Nephron (organoid): ENCODE data around the gene HES5.

Experiments used
- H3K27ac Mint-ChIP-seq, 3 experiments: 2 replicates each; pipeline ENCODE4 v1.8.0; 2020; ENCODE audit warnings: mixed read lengths in 3 of 3, mild to moderate bottlenecking in 2 of 3, moderate library complexity in 1 of 3
- H3K27me3 Mint-ChIP-seq: 2 replicates; pipeline ENCODE4 v1.8.0; 2021; ENCODE audit warnings: low read depth, mild to moderate bottlenecking, moderate library complexity, mixed read lengths
- H3K36me3 Mint-ChIP-seq: 2 replicates; pipeline ENCODE4 v1.8.0; 2020; ENCODE audit warnings: low read depth, mixed read lengths
- H3K4me1 Mint-ChIP-seq: 2 replicates; pipeline ENCODE4 v1.8.0; 2020; ENCODE audit warnings: mixed read lengths
- H3K4me3 Mint-ChIP-seq, 3 experiments: 2 replicates each; pipeline ENCODE4 v1.8.0; 2020; ENCODE audit warnings: mild to moderate bottlenecking in 3 of 3, mixed read lengths in 3 of 3, moderate library complexity in 2 of 3
- H3K9me3 Mint-ChIP-seq: 2 replicates; pipeline ENCODE4 v1.8.0; 2020; ENCODE audit warnings: mixed read lengths
- TF ChIP-seq, protein P1 (sequence below), 3 experiments: fragments of 200-600 bp; sonication (generic); IDR thresholded peaks; one replicate each; pipeline ENCODE4 v1.5.0; 2021; ENCODE audit warnings: antibody characterized with exemption in 3 of 3; ENCODE audit not compliant: unreplicated experiment in 3 of 3

Gene HES5

DNA sequence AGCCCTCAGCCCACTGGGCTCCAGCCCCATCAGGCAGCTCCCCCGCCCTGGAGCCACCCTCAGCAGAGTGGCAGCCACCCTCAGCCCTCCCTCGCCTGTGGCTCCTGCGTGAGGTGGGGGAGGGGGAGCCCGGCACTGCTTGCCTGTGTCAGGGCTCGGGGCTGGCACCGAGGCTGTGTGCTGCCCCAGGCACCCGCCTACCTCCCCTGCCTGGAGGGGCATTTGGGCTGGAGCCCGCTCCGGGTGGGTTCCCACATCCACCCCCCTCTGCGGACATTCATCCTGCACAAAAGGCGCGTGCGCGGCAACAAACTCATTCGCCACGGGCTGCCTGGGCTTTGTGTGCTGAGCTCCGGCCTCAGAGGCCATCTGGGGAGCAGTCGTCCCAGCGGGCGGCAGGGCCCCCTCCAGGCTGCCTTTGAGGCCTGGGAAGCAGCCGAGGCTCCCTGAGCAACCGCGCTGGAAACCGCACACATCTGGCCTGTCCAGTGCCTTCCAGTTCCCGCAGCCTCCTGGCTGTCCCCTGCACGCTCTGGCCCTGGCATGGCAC, 13.6 kb upstream of the HES5 start:
- H3K36me3 Mint-ChIP-seq, result no peaks in the 10 kb centered on the region
- TF ChIP-seq, protein P1, sequence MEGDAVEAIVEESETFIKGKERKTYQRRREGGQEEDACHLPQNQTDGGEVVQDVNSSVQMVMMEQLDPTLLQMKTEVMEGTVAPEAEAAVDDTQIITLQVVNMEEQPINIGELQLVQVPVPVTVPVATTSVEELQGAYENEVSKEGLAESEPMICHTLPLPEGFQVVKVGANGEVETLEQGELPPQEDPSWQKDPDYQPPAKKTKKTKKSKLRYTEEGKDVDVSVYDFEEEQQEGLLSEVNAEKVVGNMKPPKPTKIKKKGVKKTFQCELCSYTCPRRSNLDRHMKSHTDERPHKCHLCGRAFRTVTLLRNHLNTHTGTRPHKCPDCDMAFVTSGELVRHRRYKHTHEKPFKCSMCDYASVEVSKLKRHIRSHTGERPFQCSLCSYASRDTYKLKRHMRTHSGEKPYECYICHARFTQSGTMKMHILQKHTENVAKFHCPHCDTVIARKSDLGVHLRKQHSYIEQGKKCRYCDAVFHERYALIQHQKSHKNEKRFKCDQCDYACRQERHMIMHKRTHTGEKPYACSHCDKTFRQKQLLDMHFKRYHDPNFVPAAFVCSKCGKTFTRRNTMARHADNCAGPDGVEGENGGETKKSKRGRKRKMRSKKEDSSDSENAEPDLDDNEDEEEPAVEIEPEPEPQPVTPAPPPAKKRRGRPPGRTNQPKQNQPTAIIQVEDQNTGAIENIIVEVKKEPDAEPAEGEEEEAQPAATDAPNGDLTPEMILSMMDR (IDR thresholded peaks at IDR 0.05; ENCODE audit: unreplicated experiment in 3 of 3), result no peak
- no peaks in the 10 kb centered on the region for H3K9me3 Mint-ChIP-seq
- H3K4me3 Mint-ChIP-seq, result no peak overlapping the region
- H3K27ac Mint-ChIP-seq, result no peak overlapping the region
- H3K4me1 Mint-ChIP-seq, result peaks cover 7% of the 10 kb centered on the region
- H3K27me3 Mint-ChIP-seq, result peaks cover 5% of the 10 kb centered on the region

DNA sequence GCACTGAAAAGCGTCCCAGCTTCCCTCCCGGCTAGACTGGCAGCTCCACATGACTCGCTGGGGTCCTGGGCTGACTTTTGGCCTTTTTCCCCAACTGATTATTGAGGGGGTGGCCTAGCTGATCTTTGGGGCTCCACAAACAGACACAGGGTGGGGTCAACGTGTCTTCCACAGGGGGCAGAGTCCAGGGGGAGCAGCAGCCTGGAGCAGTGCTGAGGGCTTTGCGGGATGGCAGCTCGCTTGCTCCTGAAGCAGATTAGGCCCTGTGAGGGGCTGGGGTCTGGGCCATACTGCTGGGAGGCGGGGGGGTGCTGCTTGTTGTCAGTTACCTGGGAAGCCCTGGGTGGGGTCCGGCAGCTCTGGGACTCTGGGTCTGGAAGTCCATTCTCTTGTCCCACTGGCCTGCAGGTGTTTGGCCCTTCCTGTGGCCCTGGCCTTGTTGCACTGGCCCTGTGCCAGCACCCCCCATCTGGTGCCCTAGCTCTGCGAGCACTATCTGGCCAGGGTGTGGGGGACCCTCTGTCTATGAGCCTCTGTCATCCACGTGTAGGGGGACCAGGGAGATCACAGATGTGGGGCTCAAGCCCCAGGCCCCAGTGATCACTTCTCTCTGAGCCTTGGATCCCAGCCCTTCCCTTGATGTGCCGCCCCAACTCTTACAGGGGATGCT, 12.3 kb upstream of the HES5 start:
- Mint-ChIP-seq H3K36me3 (no peaks in the 10 kb centered on the region), H3K4me1 (peaks cover 7% of the 10 kb centered on the region), H3K9me3 (no peaks in the 10 kb centered on the region), H3K27me3 (peaks cover 8% of the 10 kb centered on the region), H3K27ac (no peak overlapping the region), H3K4me3 (peak overlapping the region in 1 of 3 experiments; percentile 35)
- TF ChIP-seq, protein P1 (IDR thresholded peaks at IDR 0.05; ENCODE audit: unreplicated experiment in 3 of 3), result no peak

DNA sequence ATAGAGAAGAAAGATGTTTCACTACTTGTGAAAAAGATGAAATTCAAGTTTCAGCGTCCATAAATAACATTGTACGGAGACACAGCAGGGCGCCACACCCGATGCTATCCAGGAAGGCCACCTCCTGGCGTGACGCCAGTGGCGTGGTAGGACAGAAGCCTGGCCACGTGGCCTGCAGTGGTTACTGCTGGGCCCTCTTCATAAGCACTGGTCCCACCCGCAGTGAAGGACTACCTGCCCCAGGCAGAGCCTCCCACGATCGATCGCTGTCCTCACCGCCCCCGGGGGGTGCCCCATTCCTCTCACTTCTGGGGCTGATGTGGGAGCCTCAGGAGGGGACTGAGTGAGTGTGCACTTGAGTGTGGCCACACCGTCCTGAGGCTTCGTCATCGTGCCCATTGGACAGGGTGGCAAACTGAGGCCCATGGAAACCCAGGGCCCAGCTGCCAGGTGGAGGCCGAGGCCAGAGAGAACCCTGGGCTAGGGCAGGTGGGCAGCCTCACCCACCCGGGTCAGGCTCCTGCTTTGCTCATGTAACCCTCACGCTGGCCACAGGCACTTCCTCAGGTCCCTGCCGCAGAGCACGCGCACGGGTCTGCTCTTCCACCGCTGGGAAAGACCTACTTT, 11.7 kb upstream of the HES5 start:
- Mint-ChIP-seq H3K27ac (no peak overlapping the region), H3K27me3 (peaks cover 4% of the 10 kb centered on the region), H3K4me3 (no peak overlapping the region), H3K9me3 (no peaks in the 10 kb centered on the region), H3K36me3 (no peaks in the 10 kb centered on the region), H3K4me1 (peaks cover 7% of the 10 kb centered on the region)
- TF ChIP-seq, protein P1 (IDR thresholded peaks at IDR 0.05; ENCODE audit: unreplicated experiment in 3 of 3), result no peak

DNA sequence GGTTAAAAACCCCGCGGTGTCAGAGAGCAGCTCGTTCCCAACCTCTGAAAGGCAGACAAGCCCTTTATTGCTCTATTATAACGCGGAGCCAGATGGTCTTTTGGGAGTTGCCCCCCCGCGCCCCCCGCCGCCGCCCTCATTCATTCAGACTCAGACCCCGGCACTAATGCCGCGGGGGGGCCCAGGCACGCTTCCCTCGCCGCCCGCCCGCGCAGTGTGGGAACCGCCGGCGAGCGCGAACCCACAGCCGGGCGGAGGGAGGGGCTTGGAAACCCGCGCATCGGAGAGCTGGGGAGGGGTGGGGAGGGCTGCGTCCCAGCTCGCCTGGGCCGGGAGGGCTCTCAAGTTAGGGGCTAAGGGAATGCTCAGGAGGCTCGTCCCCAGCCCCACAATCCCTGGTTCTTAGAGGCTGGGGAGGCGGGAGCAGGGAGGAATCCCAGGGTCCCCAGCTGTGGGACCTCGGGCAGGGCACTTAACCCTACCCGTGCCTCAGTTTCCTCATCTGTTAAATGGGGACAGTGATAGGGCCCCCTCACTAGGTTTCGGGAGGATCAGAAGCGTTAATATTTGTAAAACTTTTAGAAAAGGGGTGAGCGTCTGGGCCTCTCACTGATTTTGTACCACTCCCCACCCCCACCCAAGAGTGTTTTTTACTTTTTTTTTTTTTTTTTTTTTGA, 10.9 kb upstream of the HES5 start:
- H3K36me3 Mint-ChIP-seq, result no peaks in the 10 kb centered on the region
- no peak overlapping the region for H3K4me3 Mint-ChIP-seq
- peaks cover 7% of the 10 kb centered on the region for H3K4me1 Mint-ChIP-seq
- H3K27ac Mint-ChIP-seq, result no peak overlapping the region
- TF ChIP-seq, protein P1 (IDR thresholded peaks at IDR 0.05; ENCODE audit: unreplicated experiment in 3 of 3), result no peak
- H3K27me3 Mint-ChIP-seq, result peaks cover 10% of the 10 kb centered on the region
- H3K9me3 Mint-ChIP-seq, result no peaks in the 10 kb centered on the region

DNA sequence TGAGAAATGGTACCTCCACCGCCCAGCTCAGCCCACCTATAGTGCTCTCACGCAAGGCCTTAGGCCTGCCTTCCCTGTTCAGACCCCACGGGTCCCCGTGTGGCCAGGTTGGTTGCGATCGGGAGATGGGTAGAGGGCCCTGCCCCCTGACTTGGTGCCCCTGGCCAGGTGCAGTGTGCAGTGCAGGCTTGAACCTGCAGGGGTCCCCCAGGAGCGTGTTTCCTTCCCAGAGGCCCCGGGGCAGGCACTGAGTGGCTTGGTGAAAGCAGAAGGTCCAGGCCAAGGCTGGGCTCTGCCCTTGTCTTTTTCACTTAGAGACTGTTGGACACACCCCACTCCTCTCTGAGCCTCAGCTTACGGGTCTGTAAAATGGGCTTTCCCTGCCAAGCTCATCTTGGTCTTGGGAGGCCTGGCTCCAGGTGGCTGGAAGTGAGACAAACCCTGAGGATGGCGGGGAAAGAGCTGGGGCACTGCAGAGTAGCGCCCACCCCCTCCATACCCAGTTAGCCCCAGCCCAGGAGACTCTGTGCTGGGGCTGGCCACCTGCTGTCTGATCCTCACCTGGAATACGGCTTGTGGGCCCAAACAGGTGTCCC, 9.3 kb upstream of the HES5 start:
- TF ChIP-seq, protein P1 (IDR thresholded peaks at IDR 0.05; ENCODE audit: unreplicated experiment in 3 of 3), result peak in 2 of 3 experiments; percentile 8 to 36
- no peaks in the 10 kb centered on the region for H3K36me3 Mint-ChIP-seq
- no peak overlapping the region for H3K27ac Mint-ChIP-seq
- no peaks in the 10 kb centered on the region for H3K9me3 Mint-ChIP-seq
- peaks cover 14% of the 10 kb centered on the region for H3K4me1 Mint-ChIP-seq
- H3K27me3 Mint-ChIP-seq, result peaks cover 20% of the 10 kb centered on the region
- no peak overlapping the region for H3K4me3 Mint-ChIP-seq
